PFSK-1 (cell line): ENCODE results near the gene FBLN2.

ENCODE experiments used
- FOXP2 ChIP-seq: optimal IDR thresholded peaks from 2 replicates; pipeline ENCODE3; 2011; ENCODE audit warnings: borderline replicate concordance, control low read depth, inconsistent platforms; ENCODE audit not compliant: insufficient read depth; ENCODE audit errors: extremely low read length, extremely low read depth
- POLR2AphosphoS5 ChIP-seq: IDR thresholded peaks from 2 replicates; pipeline ENCODE4 v1.6.1; 2012; ENCODE audit warnings: low read depth, mild to moderate bottlenecking, control low read depth, low read length, moderate library complexity
- TAF1 ChIP-seq: IDR thresholded peaks from 2 replicates; pipeline ENCODE4 v1.6.1; 2012; ENCODE audit warnings: low read length, control low read depth, borderline replicate concordance; ENCODE audit not compliant: insufficient read depth
- TF ChIP-seq, protein P1 (sequence below), 2 experiments: IDR thresholded peaks; 2 replicates each; pipeline versions ENCODE4 v1.6.1 to v1.8.0; 2011 to 2012; ENCODE audit warnings: low read depth in 2 of 2, low read length in 2 of 2, control low read depth in 1 of 2, inconsistent platforms in 1 of 2, mild to moderate bottlenecking in 1 of 2, moderate library complexity in 1 of 2; ENCODE audit not compliant: insufficient read depth in 1 of 2

DNA sequence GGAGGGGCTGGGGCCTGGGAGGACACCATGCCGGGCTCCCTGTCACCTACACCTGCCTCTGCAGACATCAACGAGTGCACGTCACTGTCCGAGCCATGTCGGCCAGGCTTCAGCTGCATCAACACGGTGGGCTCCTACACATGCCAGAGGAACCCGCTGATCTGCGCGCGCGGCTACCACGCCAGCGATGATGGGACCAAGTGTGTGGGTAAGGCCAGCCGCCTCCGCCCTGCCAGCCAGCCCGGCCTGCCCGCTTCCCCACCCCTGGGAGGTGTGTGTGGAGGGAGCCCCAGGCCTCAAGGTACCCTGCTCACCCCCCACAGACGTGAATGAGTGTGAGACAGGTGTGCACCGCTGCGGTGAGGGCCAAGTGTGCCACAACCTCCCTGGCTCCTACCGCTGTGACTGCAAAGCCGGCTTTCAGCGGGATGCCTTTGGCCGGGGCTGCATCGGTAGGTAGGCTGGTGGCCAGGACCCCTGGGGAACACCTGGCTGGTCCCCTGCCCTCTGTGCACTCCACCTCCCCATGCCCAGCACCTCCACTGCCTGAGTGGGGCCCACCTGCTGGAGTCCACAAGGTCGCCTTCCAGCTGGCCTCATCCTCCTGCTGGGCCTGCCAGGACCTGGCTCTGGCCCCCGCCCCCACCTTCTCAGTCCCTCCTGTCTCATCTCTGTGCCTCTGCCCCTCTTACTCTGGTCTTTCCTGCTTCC is 80.1 kb downstream of the FBLN2 start:
- TF ChIP-seq, protein P1, sequence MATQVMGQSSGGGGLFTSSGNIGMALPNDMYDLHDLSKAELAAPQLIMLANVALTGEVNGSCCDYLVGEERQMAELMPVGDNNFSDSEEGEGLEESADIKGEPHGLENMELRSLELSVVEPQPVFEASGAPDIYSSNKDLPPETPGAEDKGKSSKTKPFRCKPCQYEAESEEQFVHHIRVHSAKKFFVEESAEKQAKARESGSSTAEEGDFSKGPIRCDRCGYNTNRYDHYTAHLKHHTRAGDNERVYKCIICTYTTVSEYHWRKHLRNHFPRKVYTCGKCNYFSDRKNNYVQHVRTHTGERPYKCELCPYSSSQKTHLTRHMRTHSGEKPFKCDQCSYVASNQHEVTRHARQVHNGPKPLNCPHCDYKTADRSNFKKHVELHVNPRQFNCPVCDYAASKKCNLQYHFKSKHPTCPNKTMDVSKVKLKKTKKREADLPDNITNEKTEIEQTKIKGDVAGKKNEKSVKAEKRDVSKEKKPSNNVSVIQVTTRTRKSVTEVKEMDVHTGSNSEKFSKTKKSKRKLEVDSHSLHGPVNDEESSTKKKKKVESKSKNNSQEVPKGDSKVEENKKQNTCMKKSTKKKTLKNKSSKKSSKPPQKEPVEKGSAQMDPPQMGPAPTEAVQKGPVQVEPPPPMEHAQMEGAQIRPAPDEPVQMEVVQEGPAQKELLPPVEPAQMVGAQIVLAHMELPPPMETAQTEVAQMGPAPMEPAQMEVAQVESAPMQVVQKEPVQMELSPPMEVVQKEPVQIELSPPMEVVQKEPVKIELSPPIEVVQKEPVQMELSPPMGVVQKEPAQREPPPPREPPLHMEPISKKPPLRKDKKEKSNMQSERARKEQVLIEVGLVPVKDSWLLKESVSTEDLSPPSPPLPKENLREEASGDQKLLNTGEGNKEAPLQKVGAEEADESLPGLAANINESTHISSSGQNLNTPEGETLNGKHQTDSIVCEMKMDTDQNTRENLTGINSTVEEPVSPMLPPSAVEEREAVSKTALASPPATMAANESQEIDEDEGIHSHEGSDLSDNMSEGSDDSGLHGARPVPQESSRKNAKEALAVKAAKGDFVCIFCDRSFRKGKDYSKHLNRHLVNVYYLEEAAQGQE (IDR thresholded peaks at IDR 0.05; ENCODE audit: insufficient read depth in 1 of 2, low read depth in 2 of 2, low read length in 2 of 2): no peak
- no peak for TF ChIP-seq POLR2AphosphoS5
- no peak for TF ChIP-seq TAF1
- no peak for TF ChIP-seq FOXP2
